HepG2 (cell line): ENCODE measurements around the gene EFNA3. TPM values are rescaled to one million over a fixed set of nuclear protein-coding genes. Genes with fewer than 3 reads are reported as not detected.

ENCODE experiments used
- CEBPG ChIP-seq: IDR thresholded peaks from 2 replicates; pipeline ENCODE4 v1.6.1; 2016
- GTF2F1 ChIP-seq: fragments of 150-350 bp; IDR thresholded peaks from 2 replicates; pipeline ENCODE4 v1.6.1; 2014; ENCODE audit warnings: low read length
- JARID2 ChIP-seq: sonication (generic); formaldehyde crosslinking; IDR thresholded peaks from 2 replicates; pipeline ENCODE4 v1.8.1; 2023; ENCODE audit warnings: missing genetic modification reagents, inconsistent platforms; ENCODE audit not compliant: insufficient replicate concordance
- ZNF431 ChIP-seq: sonication (generic); formaldehyde crosslinking; IDR thresholded peaks from 2 replicates; pipeline ENCODE4 v1.9.0; 2022; ENCODE audit warnings: missing genetic modification reagents, low read depth, mild to moderate bottlenecking, borderline replicate concordance
- ZNF598 ChIP-seq: sonication (generic); formaldehyde crosslinking; IDR thresholded peaks from 2 replicates; pipeline ENCODE4 v1.5.1; 2020; ENCODE audit warnings: mild to moderate bottlenecking, missing genetic modification reagents, borderline replicate concordance
- polyA plus RNA-seq, 8 experiments: library from polyadenylated mRNA; depleted of rRNA in 3 of 8; stranded (reverse) in 7 of 8; unstranded in 1 of 8; fragments of >200 nt; fragmentation: Illumina TruSeq in 4 of 8; extraction: Trizol in 4 of 8; gene quantifications; 2 replicates each; pipeline versions ENCODE4 v1.2.1 to v1.2.3, GENCODE V29; 2011 to 2016; ENCODE audit warnings: low read depth in 4 of 8, missing spikeins in 1 of 8, mixed read lengths in 1 of 8; ENCODE audit not compliant: insufficient read depth in 1 of 8
- total RNA-seq, 5 experiments: library from RNA; depleted of rRNA; stranded (reverse); fragments of >200 nt; fragmentation: Illumina TruSeq; extraction: Trizol; gene quantifications; 2 replicates each; pipeline ENCODE4 v1.2.3, GENCODE V29; 2016; ENCODE audit warnings: low read depth in 1 of 5
- TF ChIP-seq, protein P1 (sequence below): sonication (generic); formaldehyde crosslinking; IDR thresholded peaks from 2 replicates; pipeline ENCODE4 v1.4.0; 2020; ENCODE audit warnings: missing genetic modification reagents
- TF ChIP-seq, protein P2 (sequence below): sonication (generic); formaldehyde crosslinking; IDR thresholded peaks from 2 replicates; pipeline ENCODE4 v1.5.0; 2020; ENCODE audit warnings: missing genetic modification reagents, mild to moderate bottlenecking, borderline replicate concordance
- TF ChIP-seq, protein P3 (sequence below): sonication (generic); formaldehyde crosslinking; IDR thresholded peaks from 2 replicates; pipeline ENCODE4 v1.8.0; 2022; ENCODE audit warnings: missing genetic modification reagents, mild to moderate bottlenecking, moderate library complexity, borderline replicate concordance
- TF ChIP-seq, protein P4 (sequence below): sonication (generic); formaldehyde crosslinking; conservative IDR thresholded peaks from 2 replicates; pipeline ENCODE4 v1.4.0; 2020; ENCODE audit warnings: missing genetic modification reagents
- TF ChIP-seq, protein P5 (sequence below): sonication (generic); formaldehyde crosslinking; IDR thresholded peaks from 2 replicates; pipeline ENCODE4 v1.8.1; 2023; ENCODE audit warnings: missing genetic modification reagents, inconsistent platforms, borderline replicate concordance
- TF ChIP-seq, protein P6 (sequence below): sonication (generic); formaldehyde crosslinking; IDR thresholded peaks from 2 replicates; pipeline ENCODE4 v1.4.0; 2020; ENCODE audit warnings: low read depth, mild to moderate bottlenecking, missing genetic modification reagents

Gene EFNA3
- total and polyA plus RNA-seq, 2 of the 13 experiments (the other 11 are each of a cell fraction or from before 2014, with no cell fraction given) = 1.0 to 5.7 TPM

DNA sequence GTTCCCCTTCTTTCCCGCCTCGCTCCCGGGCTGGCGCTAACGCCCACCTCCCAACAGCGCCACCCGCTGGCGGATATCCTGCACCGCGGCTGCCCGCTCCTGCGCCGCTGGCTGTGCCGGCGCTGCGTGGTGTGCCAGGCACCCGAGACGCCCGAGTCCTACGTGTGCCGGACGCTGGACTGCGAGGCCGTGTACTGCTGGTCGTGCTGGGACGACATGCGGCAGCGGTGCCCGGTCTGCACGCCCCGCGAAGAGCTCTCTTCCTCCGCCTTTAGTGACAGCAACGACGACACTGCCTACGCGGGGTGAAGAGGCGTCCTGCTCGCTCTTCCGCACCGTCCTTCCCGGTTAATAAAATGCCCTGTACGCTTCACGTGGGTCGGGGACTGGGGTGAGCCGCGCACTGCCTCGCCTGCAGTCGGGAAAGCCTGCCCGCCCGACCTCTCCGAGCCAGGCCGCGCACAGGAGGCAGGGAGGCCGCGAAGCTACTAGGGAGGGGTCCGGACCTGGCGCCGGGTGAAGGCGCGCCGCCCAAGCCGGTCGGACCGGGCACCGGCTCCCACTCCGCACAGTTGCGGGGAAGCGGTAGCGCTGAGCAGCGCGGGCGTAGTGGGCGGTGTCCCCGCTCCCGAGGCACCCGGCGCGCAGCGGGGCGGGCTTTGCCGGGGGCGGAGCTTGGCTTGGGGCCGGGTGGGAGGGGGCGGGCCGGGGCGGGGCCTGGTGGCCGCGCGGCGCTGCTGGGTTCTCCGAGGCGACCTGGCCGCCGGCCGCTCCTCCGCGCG is 27.9 kb upstream of the EFNA3 start, which contains the start of gene ADAM15 (continued):
- TF ChIP-seq, protein P1, sequence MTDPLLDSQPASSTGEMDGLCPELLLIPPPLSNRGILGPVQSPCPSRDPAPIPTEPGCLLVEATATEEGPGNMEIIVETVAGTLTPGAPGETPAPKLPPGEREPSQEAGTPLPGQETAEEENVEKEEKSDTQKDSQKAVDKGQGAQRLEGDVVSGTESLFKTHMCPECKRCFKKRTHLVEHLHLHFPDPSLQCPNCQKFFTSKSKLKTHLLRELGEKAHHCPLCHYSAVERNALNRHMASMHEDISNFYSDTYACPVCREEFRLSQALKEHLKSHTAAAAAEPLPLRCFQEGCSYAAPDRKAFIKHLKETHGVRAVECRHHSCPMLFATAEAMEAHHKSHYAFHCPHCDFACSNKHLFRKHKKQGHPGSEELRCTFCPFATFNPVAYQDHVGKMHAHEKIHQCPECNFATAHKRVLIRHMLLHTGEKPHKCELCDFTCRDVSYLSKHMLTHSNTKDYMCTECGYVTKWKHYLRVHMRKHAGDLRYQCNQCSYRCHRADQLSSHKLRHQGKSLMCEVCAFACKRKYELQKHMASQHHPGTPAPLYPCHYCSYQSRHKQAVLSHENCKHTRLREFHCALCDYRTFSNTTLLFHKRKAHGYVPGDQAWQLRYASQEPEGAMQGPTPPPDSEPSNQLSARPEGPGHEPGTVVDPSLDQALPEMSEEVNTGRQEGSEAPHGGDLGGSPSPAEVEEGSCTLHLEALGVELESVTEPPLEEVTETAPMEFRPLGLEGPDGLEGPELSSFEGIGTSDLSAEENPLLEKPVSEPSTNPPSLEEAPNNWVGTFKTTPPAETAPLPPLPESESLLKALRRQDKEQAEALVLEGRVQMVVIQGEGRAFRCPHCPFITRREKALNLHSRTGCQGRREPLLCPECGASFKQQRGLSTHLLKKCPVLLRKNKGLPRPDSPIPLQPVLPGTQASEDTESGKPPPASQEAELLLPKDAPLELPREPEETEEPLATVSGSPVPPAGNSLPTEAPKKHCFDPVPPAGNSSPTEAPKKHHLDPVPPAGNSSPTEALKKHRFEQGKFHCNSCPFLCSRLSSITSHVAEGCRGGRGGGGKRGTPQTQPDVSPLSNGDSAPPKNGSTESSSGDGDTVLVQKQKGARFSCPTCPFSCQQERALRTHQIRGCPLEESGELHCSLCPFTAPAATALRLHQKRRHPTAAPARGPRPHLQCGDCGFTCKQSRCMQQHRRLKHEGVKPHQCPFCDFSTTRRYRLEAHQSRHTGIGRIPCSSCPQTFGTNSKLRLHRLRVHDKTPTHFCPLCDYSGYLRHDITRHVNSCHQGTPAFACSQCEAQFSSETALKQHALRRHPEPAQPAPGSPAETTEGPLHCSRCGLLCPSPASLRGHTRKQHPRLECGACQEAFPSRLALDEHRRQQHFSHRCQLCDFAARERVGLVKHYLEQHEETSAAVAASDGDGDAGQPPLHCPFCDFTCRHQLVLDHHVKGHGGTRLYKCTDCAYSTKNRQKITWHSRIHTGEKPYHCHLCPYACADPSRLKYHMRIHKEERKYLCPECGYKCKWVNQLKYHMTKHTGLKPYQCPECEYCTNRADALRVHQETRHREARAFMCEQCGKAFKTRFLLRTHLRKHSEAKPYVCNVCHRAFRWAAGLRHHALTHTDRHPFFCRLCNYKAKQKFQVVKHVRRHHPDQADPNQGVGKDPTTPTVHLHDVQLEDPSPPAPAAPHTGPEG (CRISPR knock-in tag) = peak; percentile 90
- TF ChIP-seq, protein P2, sequence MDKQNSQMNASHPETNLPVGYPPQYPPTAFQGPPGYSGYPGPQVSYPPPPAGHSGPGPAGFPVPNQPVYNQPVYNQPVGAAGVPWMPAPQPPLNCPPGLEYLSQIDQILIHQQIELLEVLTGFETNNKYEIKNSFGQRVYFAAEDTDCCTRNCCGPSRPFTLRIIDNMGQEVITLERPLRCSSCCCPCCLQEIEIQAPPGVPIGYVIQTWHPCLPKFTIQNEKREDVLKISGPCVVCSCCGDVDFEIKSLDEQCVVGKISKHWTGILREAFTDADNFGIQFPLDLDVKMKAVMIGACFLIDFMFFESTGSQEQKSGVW (CRISPR knock-in tag) = no peak
- TF ChIP-seq, protein P3, sequence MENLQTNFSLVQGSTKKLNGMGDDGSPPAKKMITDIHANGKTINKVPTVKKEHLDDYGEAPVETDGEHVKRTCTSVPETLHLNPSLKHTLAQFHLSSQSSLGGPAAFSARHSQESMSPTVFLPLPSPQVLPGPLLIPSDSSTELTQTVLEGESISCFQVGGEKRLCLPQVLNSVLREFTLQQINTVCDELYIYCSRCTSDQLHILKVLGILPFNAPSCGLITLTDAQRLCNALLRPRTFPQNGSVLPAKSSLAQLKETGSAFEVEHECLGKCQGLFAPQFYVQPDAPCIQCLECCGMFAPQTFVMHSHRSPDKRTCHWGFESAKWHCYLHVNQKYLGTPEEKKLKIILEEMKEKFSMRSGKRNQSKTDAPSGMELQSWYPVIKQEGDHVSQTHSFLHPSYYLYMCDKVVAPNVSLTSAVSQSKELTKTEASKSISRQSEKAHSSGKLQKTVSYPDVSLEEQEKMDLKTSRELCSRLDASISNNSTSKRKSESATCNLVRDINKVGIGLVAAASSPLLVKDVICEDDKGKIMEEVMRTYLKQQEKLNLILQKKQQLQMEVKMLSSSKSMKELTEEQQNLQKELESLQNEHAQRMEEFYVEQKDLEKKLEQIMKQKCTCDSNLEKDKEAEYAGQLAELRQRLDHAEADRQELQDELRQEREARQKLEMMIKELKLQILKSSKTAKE = no peak
- TF ChIP-seq ZNF431 (CRISPR knock-in tag) (peak; percentile 30; the same call in 1 of the 2 replicates), ZNF598 (CRISPR knock-in tag) (peak; percentile 96; the same call in 1 of the 2 replicates), JARID2 (CRISPR knock-in tag) (no peak), GTF2F1 (no peak), CEBPG (0 out of 2 replicates have a peak, but pooled peaks have one; percentile 33)
- TF ChIP-seq, protein P4, sequence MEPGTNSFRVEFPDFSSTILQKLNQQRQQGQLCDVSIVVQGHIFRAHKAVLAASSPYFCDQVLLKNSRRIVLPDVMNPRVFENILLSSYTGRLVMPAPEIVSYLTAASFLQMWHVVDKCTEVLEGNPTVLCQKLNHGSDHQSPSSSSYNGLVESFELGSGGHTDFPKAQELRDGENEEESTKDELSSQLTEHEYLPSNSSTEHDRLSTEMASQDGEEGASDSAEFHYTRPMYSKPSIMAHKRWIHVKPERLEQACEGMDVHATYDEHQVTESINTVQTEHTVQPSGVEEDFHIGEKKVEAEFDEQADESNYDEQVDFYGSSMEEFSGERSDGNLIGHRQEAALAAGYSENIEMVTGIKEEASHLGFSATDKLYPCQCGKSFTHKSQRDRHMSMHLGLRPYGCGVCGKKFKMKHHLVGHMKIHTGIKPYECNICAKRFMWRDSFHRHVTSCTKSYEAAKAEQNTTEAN (CRISPR knock-in tag) = no peak; the same call in 1 of the 2 replicates
- TF ChIP-seq, protein P5, sequence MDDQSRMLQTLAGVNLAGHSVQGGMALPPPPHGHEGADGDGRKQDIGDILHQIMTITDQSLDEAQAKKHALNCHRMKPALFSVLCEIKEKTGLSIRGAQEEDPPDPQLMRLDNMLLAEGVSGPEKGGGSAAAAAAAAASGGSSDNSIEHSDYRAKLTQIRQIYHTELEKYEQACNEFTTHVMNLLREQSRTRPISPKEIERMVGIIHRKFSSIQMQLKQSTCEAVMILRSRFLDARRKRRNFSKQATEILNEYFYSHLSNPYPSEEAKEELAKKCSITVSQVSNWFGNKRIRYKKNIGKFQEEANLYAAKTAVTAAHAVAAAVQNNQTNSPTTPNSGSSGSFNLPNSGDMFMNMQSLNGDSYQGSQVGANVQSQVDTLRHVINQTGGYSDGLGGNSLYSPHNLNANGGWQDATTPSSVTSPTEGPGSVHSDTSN (CRISPR knock-in tag) = no peak
- TF ChIP-seq, protein P6, sequence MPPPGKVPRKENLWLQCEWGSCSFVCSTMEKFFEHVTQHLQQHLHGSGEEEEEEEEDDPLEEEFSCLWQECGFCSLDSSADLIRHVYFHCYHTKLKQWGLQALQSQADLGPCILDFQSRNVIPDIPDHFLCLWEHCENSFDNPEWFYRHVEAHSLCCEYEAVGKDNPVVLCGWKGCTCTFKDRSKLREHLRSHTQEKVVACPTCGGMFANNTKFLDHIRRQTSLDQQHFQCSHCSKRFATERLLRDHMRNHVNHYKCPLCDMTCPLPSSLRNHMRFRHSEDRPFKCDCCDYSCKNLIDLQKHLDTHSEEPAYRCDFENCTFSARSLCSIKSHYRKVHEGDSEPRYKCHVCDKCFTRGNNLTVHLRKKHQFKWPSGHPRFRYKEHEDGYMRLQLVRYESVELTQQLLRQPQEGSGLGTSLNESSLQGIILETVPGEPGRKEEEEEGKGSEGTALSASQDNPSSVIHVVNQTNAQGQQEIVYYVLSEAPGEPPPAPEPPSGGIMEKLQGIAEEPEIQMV (CRISPR knock-in tag) = peak; percentile 92
